WTC11 (cell line): ENCODE measurements around the gene IGSF6. TPM values are rescaled to one million over a fixed set of nuclear protein-coding genes. Genes with fewer than 3 reads are reported as not detected.

Experiments used
- ATAC-seq: fragments of 200-7000 bp; cut with Tn5 transposase; 2 replicates; pipeline ENCODE4 v1.10.0; 2021; ENCODE audit warnings: mild to moderate bottlenecking, moderate library complexity
- CTCF ChIA-PET: fragments of 300-600 bp; sonication (Branson Sonifier 250); formaldehyde crosslinking; loops from one replicate; lab custom pipeline; 2021; ENCODE audit warnings: antibody characterized with exemption; lab: Charles Lee
- POLR2A ChIA-PET: fragments of 350-600 bp; sonication (Branson Sonifier 250); formaldehyde crosslinking; loops from one replicate; lab custom pipeline; 2021; ENCODE audit warnings: antibody characterized with exemption; lab: Charles Lee
- DNase-seq: peaks from one replicate; pipeline ENCODE4 v3.0.0; 2021; ENCODE audit warnings: low spot score
- H3K27ac Mint-ChIP-seq: 2 replicates; pipeline ENCODE4 v1.8.0; 2021; ENCODE audit warnings: mixed read lengths
- H3K27me3 Mint-ChIP-seq: 2 replicates; pipeline ENCODE4 v1.8.0; 2021; ENCODE audit warnings: low read depth, mild to moderate bottlenecking, moderate library complexity, mixed read lengths
- H3K36me3 Mint-ChIP-seq: 2 replicates; pipeline ENCODE4 v1.8.0; 2021; ENCODE audit warnings: mixed read lengths
- H3K4me1 Mint-ChIP-seq: 2 replicates; pipeline ENCODE4 v1.8.0; 2022; ENCODE audit warnings: mixed read lengths
- H3K4me3 Mint-ChIP-seq: 2 replicates; pipeline ENCODE4 v1.8.0; 2021; ENCODE audit warnings: mild to moderate bottlenecking, moderate library complexity, mixed read lengths
- H3K9me3 Mint-ChIP-seq: 2 replicates; pipeline ENCODE4 v1.8.0; 2021; ENCODE audit warnings: mixed read lengths
- CBFB ChIP-seq: sonication (generic); formaldehyde crosslinking; IDR thresholded peaks from 2 replicates; pipeline ENCODE4 v1.8.1; 2022; ENCODE audit warnings: mild to moderate bottlenecking, low read depth, missing genetic modification reagents
- CDX4 ChIP-seq: fragments of 250-450 bp; sonication (Bioruptor Pico); IDR thresholded peaks from 2 replicates; pipeline ENCODE4 v1.9.0; 2021; ENCODE audit warnings: moderate library complexity, mild to moderate bottlenecking, inconsistent platforms, borderline replicate concordance
- EMX1 ChIP-seq: fragments of 250-450 bp; sonication (Bioruptor Pico); IDR thresholded peaks from 2 replicates; pipeline ENCODE4 v1.8.0; 2021; ENCODE audit warnings: mild to moderate bottlenecking
- ESRRA ChIP-seq: sonication (generic); formaldehyde crosslinking; IDR thresholded peaks from 2 replicates; pipeline ENCODE4 v1.8.1; 2022; ENCODE audit warnings: mild to moderate bottlenecking, missing genetic modification reagents, borderline replicate concordance
- ETV6 ChIP-seq: sonication (generic); formaldehyde crosslinking; IDR thresholded peaks from 2 replicates; pipeline ENCODE4 v1.8.1; 2022; ENCODE audit warnings: mild to moderate bottlenecking, missing genetic modification reagents
- FOXJ3 ChIP-seq: sonication (generic); formaldehyde crosslinking; IDR thresholded peaks from 2 replicates; pipeline ENCODE4 v1.9.0; 2021; ENCODE audit warnings: missing genetic modification reagents, mild to moderate bottlenecking, borderline replicate concordance
- GTF2I ChIP-seq: fragments of 250-450 bp; sonication (Bioruptor Pico); conservative IDR thresholded peaks from 2 replicates; pipeline ENCODE4 v1.4.0; 2021; ENCODE audit warnings: mild to moderate bottlenecking
- HMGXB4 ChIP-seq: sonication (generic); formaldehyde crosslinking; IDR thresholded peaks from 2 replicates; pipeline ENCODE4 v1.8.1; 2023; ENCODE audit warnings: mild to moderate bottlenecking, moderate library complexity, missing genetic modification reagents
- JAZF1 ChIP-seq: fragments of 250-450 bp; sonication (Bioruptor Pico); IDR thresholded peaks from 2 replicates; pipeline ENCODE4 v1.9.0; 2021; ENCODE audit warnings: moderate library complexity, mild to moderate bottlenecking, inconsistent platforms
- MLX ChIP-seq: sonication (generic); formaldehyde crosslinking; IDR thresholded peaks from 2 replicates; pipeline ENCODE4 v1.8.1; 2023; ENCODE audit warnings: mild to moderate bottlenecking, missing genetic modification reagents, moderate library complexity
- NR2C2 ChIP-seq: sonication (generic); formaldehyde crosslinking; IDR thresholded peaks from 2 replicates; pipeline ENCODE4 v1.8.0; 2022; ENCODE audit warnings: mild to moderate bottlenecking, missing genetic modification reagents
- PREB ChIP-seq: sonication (generic); formaldehyde crosslinking; IDR thresholded peaks from 2 replicates; pipeline ENCODE4 v1.8.1; 2022; ENCODE audit warnings: mild to moderate bottlenecking, missing genetic modification reagents, moderate library complexity, borderline replicate concordance
- SMAD4 ChIP-seq: sonication (generic); formaldehyde crosslinking; IDR thresholded peaks from 2 replicates; pipeline ENCODE4 v1.8.0; 2022; ENCODE audit warnings: mild to moderate bottlenecking, missing genetic modification reagents
- TEAD1 ChIP-seq: sonication (generic); formaldehyde crosslinking; IDR thresholded peaks from 2 replicates; pipeline ENCODE4 v1.8.0; 2022; ENCODE audit warnings: mild to moderate bottlenecking, missing genetic modification reagents
- ZMAT4 ChIP-seq: fragments of 250-450 bp; sonication (Bioruptor Pico); IDR thresholded peaks from 2 replicates; pipeline ENCODE4 v1.9.0; 2021; ENCODE audit warnings: mild to moderate bottlenecking
- ZNF121 ChIP-seq: sonication (generic); formaldehyde crosslinking; IDR thresholded peaks from 2 replicates; pipeline ENCODE4 v1.8.0; 2023; ENCODE audit warnings: missing genetic modification reagents
- ZNF232 ChIP-seq: sonication (generic); formaldehyde crosslinking; IDR thresholded peaks from 2 replicates; pipeline ENCODE4 v1.8.0; 2022; ENCODE audit warnings: mild to moderate bottlenecking, missing genetic modification reagents
- ZNF281 ChIP-seq: sonication (generic); formaldehyde crosslinking; IDR thresholded peaks from 2 replicates; pipeline ENCODE4 v1.8.0; 2023; ENCODE audit warnings: mild to moderate bottlenecking, missing genetic modification reagents
- ZNF396 ChIP-seq: fragments of 250-450 bp; sonication (Bioruptor Pico); IDR thresholded peaks from 2 replicates; pipeline ENCODE4 v1.8.0; 2021; ENCODE audit warnings: mild to moderate bottlenecking, moderate library complexity, borderline replicate concordance
- ZNF416 ChIP-seq: fragments of 250-450 bp; sonication (Bioruptor Pico); IDR thresholded peaks from 2 replicates; pipeline ENCODE4 v1.9.0; 2021; ENCODE audit warnings: mild to moderate bottlenecking, inconsistent platforms
- total RNA-seq: library from RNA; stranded (reverse); gene quantifications from 3 replicates; pipeline ENCODE4 v1.2.3, GENCODE V29; 2021

Gene IGSF6
- total RNA-seq, 1 experiment from 2014 or later = not detected

- H3K4me3 Mint-ChIP-seq = no peak overlapping the region
- no peaks in the 10 kb centered on the region for H3K36me3 Mint-ChIP-seq
- H3K27me3 Mint-ChIP-seq = no peaks in the 10 kb centered on the region
- CTCF ChIA-PET = interaction anchor here (0.9 to 1.6 kb wide), 4 partner anchors 10 to 41 kb away, joined by 3 to 12 read pairs (median 7); no protein-coding TSS in a partner anchor
- TF ChIP-seq ZNF416 (CRISPR knock-in tag) (no peak), JAZF1 (CRISPR knock-in tag) (no peak), ZMAT4 (no peak), SMAD4 (CRISPR knock-in tag) (no peak), PREB (CRISPR knock-in tag) (no peak), GTF2I (CRISPR knock-in tag) (no peak), MLX (no peak), CDX4 (no peak), ZNF281 (CRISPR knock-in tag) (no peak), EMX1 (CRISPR knock-in tag) (no peak), NR2C2 (CRISPR knock-in tag) (no peak), HMGXB4 (CRISPR knock-in tag) (no peak), ETV6 (CRISPR knock-in tag) (no peak), ZNF232 (CRISPR knock-in tag) (no peak), ESRRA (CRISPR knock-in tag) (no peak), ZNF396 (CRISPR knock-in tag) (no peak), FOXJ3 (CRISPR knock-in tag) (no peak), TEAD1 (CRISPR knock-in tag) (no peak), CBFB (CRISPR knock-in tag) (no peak), ZNF121 (CRISPR knock-in tag) (no peak)
- DNase-seq = no peak
- H3K4me1 Mint-ChIP-seq = 0 out of 2 replicates have a peak, but pooled peaks cover 6% of the 10 kb centered on the region
- POLR2A ChIA-PET = no interaction called here
- no peaks in the 10 kb centered on the region for H3K9me3 Mint-ChIP-seq
- no peak for ATAC-seq
- no peak overlapping the region for H3K27ac Mint-ChIP-seq
These were observed 46.0 kb upstream of the IGSF6 start for GRCh38 chr16:21698169-21699032.
